Vagina (tissue), 2 donors: Measurements from ENCODE around the gene CFI.
A peak's percentile ranks its signal among the peaks of the same experiment; 100 is the strongest.

Source experiments
- POLR2A ChIP-seq, 2 donors: fragments of 450-650 bp; IDR thresholded peaks; one replicate each; pipeline ENCODE4 v1.6.1; 2017; ENCODE audit warnings: antibody characterized with exemption in 2 of 2, mild to moderate bottlenecking in 2 of 2, moderate library complexity in 2 of 2
- POLR2AphosphoS5 ChIP-seq, 2 donors: sonication (generic); formaldehyde crosslinking; IDR thresholded peaks; one replicate each; pipeline ENCODE4 v1.9.0; 2017; ENCODE audit warnings: antibody characterized with exemption in 2 of 2, mild to moderate bottlenecking in 2 of 2, low read depth in 1 of 2; ENCODE audit not compliant: insufficient read depth in 1 of 2
- TF ChIP-seq, protein P1 (sequence below), 3 experiments: fragments of 450-650 bp in 2 of 3; fragments of 200-600 bp in 1 of 3; sonication (generic) in 1 of 3; IDR thresholded peaks; one replicate each; pipeline ENCODE4 v1.5.1; 2017 to 2019; ENCODE audit warnings: antibody characterized with exemption in 3 of 3, mild to moderate bottlenecking in 2 of 3, moderate library complexity in 2 of 3

DNA sequence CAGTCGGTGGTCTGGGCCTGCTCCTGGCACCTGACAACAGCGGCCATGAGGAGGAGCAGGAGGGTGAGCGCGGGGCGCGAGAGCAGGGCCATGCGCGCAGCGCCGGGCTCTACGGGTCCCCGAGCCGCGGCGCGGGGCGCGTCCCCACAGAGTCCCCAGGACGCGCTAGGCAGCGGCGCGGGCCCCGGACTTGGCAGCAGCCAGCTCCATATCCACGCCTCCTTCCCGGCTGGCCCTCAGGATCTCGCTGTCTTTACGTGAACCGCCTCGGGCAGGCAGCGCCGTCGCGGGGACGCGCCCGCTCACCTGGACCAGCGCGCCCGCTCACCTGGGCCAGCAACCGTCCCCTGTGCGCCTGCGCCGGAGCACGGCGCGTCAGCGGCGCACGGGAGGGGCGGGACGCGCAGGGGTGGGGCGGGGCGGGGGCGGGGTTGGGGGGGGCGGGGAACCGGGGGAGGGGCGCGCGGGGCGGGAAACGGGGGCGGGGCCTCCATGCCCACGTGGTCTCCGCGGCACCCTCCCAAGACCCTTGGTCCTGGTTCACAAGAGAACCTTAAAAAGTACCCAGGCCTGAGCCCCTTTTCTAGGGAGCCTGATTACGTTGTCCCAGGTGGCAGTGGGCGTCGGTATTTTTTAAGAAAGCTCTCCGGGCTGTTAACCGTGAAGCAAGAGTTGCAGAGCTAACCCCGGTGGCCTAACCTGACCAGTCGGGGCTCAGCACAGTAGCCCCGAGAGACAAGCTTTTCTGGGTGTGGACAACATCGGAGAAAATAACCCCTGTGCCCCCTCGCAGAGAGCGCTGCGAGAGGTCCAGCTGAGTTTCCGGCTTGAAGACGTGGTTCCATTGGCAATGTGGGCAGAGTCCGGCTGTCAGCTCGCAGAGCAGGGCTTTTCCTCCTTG is 71.8 kb downstream of the CFI start, which contains the start of gene PLA2G12A:
- peak in 1 of 2 donors; percentile 44 for TF ChIP-seq POLR2AphosphoS5 (IDR thresholded peaks at IDR 0.05; ENCODE audit: insufficient read depth in 1 of 2, low read depth in 1 of 2)
- TF ChIP-seq, protein P1, sequence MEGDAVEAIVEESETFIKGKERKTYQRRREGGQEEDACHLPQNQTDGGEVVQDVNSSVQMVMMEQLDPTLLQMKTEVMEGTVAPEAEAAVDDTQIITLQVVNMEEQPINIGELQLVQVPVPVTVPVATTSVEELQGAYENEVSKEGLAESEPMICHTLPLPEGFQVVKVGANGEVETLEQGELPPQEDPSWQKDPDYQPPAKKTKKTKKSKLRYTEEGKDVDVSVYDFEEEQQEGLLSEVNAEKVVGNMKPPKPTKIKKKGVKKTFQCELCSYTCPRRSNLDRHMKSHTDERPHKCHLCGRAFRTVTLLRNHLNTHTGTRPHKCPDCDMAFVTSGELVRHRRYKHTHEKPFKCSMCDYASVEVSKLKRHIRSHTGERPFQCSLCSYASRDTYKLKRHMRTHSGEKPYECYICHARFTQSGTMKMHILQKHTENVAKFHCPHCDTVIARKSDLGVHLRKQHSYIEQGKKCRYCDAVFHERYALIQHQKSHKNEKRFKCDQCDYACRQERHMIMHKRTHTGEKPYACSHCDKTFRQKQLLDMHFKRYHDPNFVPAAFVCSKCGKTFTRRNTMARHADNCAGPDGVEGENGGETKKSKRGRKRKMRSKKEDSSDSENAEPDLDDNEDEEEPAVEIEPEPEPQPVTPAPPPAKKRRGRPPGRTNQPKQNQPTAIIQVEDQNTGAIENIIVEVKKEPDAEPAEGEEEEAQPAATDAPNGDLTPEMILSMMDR (IDR thresholded peaks at IDR 0.05) = no peak
- peak in 1 of 2 donors; percentile 77 for TF ChIP-seq POLR2A (IDR thresholded peaks at IDR 0.05)
